GM18873 (cell line): Measurements from ENCODE around the gene ME3.
A peak's percentile ranks its signal among the peaks of the same experiment; 100 is the strongest.
"Not testable (repeated sequence)": the region's sequence is repeated elsewhere in the genome, so short reads cannot be mapped to it uniquely, and the experiment has no call there.

Experiments used
- ATAC-seq: cut with Tn5 transposase; IDR thresholded peaks from one replicate; pipeline ENCODE4 v1.9.1; 2021; ENCODE audit warnings: mild to moderate bottlenecking, moderate library complexity, moderate number of reproducible peaks; ENCODE audit not compliant: unreplicated experiment, low FRiP score

The ME3 gene

GRCh38 chr11:86624366-86624765 is 48.0 kb downstream of the ME3 start:
- no peak for ATAC-seq

- no peak for ATAC-seq
These were observed 48.7 kb downstream of the ME3 start for GRCh38 chr11:86623736-86624135.

DNA sequence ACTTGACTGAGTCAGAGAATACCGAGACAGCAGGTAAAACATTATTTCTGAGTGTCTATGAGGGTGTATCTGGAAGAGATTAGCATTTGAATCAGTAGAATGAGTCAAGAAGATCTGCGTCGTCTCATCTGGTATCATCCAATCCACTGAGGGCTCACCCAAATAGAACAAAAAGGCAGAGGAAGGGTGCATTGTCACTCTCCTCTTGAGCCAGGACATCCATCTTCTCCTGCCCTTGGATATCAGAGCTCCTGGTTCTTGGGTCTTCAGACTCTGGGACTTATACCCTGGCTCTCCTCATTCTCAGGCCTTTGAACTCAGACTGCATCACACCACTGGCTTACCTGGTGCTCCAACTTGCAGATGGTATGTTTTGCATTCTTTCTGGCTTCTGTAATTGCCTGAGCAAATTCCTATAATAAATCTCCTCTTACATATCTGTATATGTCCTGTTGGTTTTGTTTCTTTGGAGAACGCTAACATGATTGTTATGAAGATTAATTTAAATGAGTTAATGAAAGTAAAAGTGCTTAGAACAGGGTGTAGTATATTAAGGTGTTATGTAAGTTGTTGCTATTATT is 49.3 kb downstream of the ME3 start:
- ATAC-seq, result no peak

GRCh38 chr11:86621854-86622253 is 50.6 kb downstream of the ME3 start:
- no peak for ATAC-seq

DNA sequence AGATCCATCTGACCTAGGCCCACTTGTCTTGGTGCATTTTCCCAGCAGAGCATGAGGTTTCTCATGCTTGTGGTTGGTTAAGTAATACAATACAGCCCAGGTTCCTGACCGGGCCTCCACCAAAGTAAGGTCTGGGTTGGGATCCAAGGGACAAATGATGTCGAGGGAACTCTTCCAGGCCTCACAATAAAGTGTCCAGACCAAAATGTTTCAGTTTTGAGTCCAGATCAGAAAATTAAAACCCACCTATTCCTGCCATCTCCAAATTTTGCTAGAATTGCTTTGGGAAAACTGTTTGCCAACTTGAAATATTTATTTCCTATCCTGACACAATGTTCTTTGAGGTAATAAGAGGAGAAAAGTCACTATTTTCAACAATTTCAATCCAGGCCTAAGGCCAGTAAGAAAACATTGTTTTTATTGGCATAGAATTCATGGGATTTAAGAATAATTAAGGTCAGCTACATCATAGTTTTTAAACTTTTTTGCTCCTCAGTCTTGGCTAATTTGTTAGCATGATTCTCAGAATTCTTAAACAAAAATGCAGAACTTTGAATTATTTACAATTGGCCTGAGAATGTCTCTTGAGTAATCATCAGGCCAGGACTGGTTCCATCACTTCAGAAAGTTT is 51.4 kb downstream of the ME3 start:
- ATAC-seq, result no peak

- not testable (repeated sequence) for ATAC-seq
These were observed 53.0 kb downstream of the ME3 start for GRCh38 chr11:86619428-86619827.

GRCh38 chr11:86617502-86617901 is 54.9 kb downstream of the ME3 start:
- ATAC-seq, result no peak

GRCh38 chr11:86615487-86615886 is 56.9 kb downstream of the ME3 start:
- ATAC-seq, result no peak

GRCh38 chr11:86610559-86611341 is 61.7 kb downstream of the ME3 start:
- ATAC-seq, result no peak

GRCh38 chr11:86608251-86608799 is 64.1 kb downstream of the ME3 start:
- peak; percentile 81 for ATAC-seq

GRCh38 chr11:86606836-86607481 is 65.5 kb downstream of the ME3 start:
- no peak for ATAC-seq

DNA sequence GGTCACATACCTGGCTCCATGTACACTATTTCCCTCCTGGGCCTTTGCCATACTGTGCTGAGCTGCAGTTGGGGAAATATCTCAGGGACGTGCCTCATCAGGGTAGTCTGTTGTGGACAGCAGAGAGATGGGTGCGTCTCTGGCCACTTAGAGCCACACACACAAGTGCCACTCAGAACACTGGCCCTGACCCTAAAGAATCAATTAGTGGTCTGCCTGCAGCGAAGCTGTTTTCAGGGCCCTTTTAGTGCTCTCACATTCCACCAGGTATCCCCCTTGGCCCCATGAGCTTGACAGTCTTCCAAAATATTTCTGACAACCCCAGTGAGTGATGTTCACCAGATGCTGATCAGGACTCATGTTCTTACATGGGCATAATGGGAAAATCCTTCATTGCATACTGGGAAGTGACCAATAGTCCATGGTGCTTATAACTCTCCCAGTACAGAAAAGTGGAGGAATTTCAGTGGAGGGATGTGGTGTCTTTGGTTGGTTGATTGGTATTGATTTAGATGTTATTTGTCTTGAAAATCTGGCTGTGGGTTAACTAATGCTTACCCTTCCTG is 66.1 kb downstream of the ME3 start:
- ATAC-seq, result no peak

DNA sequence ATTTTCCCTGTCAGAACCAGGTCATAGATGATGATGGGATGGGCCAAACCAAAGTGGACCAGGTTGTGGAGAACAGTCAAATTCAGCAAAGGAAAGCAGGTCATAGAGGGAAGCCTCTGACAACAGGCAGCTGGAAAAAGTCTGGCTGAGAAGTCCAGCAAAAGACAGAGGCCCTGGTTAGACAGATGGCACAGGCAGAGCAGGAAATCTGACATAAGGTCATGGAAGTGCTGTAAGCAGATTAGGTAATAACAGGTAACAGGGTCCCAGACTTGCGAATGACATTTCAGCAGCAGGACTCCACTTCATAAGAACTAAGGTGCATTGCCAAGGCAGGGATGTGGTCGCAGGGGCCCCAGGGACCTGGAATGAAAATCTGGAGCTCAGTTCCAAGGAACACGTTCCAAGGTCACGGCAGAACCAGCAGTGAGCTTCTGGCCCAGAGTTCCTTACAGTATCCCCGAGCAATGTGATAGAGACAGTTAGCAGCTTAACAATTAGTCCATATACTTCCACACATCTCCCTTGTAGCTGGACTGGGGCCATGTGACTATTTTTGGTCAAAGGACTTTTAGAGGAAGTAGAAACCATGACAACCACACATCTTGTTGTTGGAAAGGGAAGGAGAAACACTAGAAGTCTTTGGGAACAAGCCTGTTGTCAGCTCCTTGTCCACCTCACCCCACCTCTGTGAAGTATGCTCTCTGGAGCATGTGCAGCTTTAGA is 75.4 kb downstream of the ME3 start:
- ATAC-seq, result no peak

- no peak for ATAC-seq
These were observed 76.5 kb downstream of the ME3 start for GRCh38 chr11:86595955-86596354.

GRCh38 chr11:86595451-86595850 is 77.0 kb downstream of the ME3 start:
- no peak for ATAC-seq

GRCh38 chr11:86594746-86595145 is 77.7 kb downstream of the ME3 start:
- ATAC-seq, result no peak

DNA sequence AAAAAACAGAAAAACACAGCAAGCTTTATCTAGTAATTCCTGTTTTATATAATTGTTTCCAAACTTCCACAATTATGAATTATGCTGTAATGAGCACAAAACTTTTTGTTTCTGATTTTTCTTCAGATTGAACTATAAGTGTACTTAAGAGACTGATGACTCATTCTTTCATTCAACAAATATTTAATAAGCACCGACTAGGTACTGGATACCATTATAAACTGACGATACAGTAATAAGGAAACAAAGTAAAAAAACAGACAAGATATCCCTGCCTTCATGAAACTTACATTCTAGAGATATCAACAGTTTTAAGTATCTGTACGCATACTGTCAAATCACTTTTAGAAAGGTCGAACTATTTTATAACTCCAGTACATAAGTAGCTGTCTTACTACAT is 78.6 kb downstream of the ME3 start:
- no peak for ATAC-seq

DNA sequence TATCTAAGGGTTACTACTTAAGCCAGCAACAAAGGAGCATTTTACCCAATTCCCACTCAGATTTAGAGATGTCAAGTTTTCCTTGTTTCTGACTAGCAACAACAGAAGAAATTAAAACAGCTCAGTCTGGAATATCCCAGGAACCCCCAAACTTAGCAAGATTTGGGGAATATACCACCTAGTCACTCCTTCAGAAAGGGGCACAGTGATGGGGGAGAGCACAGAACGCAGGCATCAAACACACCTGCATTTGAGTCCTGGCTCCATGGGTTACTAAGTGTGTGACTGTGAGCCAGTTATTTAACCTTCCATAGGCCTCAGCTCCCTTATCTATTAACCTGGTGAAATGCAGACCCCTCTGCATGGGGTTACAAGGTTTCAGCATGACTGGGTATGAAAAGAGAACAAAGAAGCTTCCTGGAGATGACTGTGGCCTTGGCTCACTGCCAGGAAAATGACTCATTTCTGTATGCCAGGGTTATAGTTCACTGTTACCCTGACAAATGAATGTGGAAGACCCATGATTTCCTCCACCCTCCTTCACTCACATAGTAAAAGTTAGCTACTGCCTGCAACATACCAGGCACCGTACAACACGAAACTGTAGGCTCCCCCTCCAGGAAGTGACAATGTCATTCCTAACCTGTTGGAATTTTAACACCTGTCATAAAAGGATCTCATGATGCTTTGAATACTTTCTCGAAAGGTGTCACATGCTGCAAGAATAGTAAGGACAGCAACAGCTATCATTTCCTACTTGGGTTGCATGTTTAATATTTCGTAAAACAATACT is 79.6 kb downstream of the ME3 start:
- ATAC-seq, result peak; percentile 97

- ATAC-seq, result no peak
These were observed 80.3 kb downstream of the ME3 start for GRCh38 chr11:86592047-86592591.
